ENCODE measurements around the gene RAP1GAP.

Gene RAP1GAP

GRCh38 chr1:21657456-21658190 is 11.5 kb downstream of the RAP1GAP start:
- Histone ChIP-seq H3K27me3 (replicated peaks; ENCODE audit: insufficient read depth, low read length) (peaks cover 69% of the 10 kb centered on the region), H3K79me2 (ENCODE audit: low read length) (no peaks in the 10 kb centered on the region), H3K9ac (ENCODE audit: low read length) (no peak overlapping the region), H3K4me2 (ENCODE audit: low read depth, low read length) (no peak overlapping the region), H3K36me3 (replicated peaks; ENCODE audit: insufficient read depth, low read length) (no peaks in the 10 kb centered on the region), H3K9me2 (replicated peaks; ENCODE audit: insufficient read depth, low read length) (no peaks in the 10 kb centered on the region), H3K4me3 (ENCODE audit: low read length) (no peak overlapping the region), H3F3A (ENCODE audit: insufficient read depth, low read length) (no peaks in the 10 kb centered on the region), H3K9me3 (replicated peaks; ENCODE audit: insufficient read depth, low read length) (no peaks in the 10 kb centered on the region), H2AFZ (ENCODE audit: low read length) (no peak overlapping the region), H3K27ac (ENCODE audit: low read length) (no peak overlapping the region), H4K20me1 (ENCODE audit: insufficient read depth, low read length) (no peaks in the 10 kb centered on the region), H3K4me1 (ENCODE audit: low read length) (no peaks in the 10 kb centered on the region)
- TF ChIP-seq EZH2 (optimal IDR thresholded peaks at IDR 0.05; ENCODE audit: low read depth, low read length) (no peak), EZH2phosphoT487 (IDR thresholded peaks at IDR 0.05; ENCODE audit: low read length) (no peak)
- DNase-seq = no peak

- H3K4me2 ChIP-seq (ENCODE audit: low read depth, low read length) = no peak overlapping the region
- DNase-seq = no peak
Observed at GRCh38 chr1:21655748-21656147, 13.4 kb downstream of the RAP1GAP start.

GRCh38 chr1:21655259-21655658 is 13.9 kb downstream of the RAP1GAP start:
- Histone ChIP-seq H3K27me3 (replicated peaks; ENCODE audit: insufficient read depth, low read length) (peaks cover 69% of the 10 kb centered on the region), H3K4me1 (ENCODE audit: low read length) (no peaks in the 10 kb centered on the region), H3K9me2 (replicated peaks; ENCODE audit: insufficient read depth, low read length) (no peaks in the 10 kb centered on the region), H3K9me3 (replicated peaks; ENCODE audit: insufficient read depth, low read length) (no peaks in the 10 kb centered on the region), H3K79me2 (ENCODE audit: low read length) (no peaks in the 10 kb centered on the region), H3F3A (ENCODE audit: insufficient read depth, low read length) (no peaks in the 10 kb centered on the region), H3K27ac (ENCODE audit: low read length) (no peak overlapping the region), H3K36me3 (replicated peaks; ENCODE audit: insufficient read depth, low read length) (no peaks in the 10 kb centered on the region), H3K9ac (ENCODE audit: low read length) (no peak overlapping the region), H3K4me2 (ENCODE audit: low read depth, low read length) (no peak overlapping the region), H4K20me1 (ENCODE audit: insufficient read depth, low read length) (no peaks in the 10 kb centered on the region), H2AFZ (ENCODE audit: low read length) (no peak overlapping the region), H3K4me3 (ENCODE audit: low read length) (no peak overlapping the region)
- TF ChIP-seq EZH2phosphoT487 (IDR thresholded peaks at IDR 0.05; ENCODE audit: low read length) (no peak), EZH2 (optimal IDR thresholded peaks at IDR 0.05; ENCODE audit: low read depth, low read length) (no peak), CTCF (IDR thresholded peaks at IDR 0.05; ENCODE audit: low read length) (no peak)
- no peak for DNase-seq

More at GRCh38 chr1:21655748-21656147, 13.4 kb downstream of the RAP1GAP start:
- no peak overlapping the region for H3K4me3 ChIP-seq (ENCODE audit: low read length)
- no peak overlapping the region for H3K9ac ChIP-seq (ENCODE audit: low read length)
- H3K79me2 ChIP-seq (ENCODE audit: low read length) = no peaks in the 10 kb centered on the region
- H3K4me1 ChIP-seq (ENCODE audit: low read length) = no peaks in the 10 kb centered on the region
- no peaks in the 10 kb centered on the region for H3K36me3 ChIP-seq (replicated peaks; ENCODE audit: insufficient read depth, low read length)
- TF ChIP-seq CTCF (IDR thresholded peaks at IDR 0.05; ENCODE audit: low read length) (no peak), EZH2phosphoT487 (IDR thresholded peaks at IDR 0.05; ENCODE audit: low read length) (no peak), EZH2 (optimal IDR thresholded peaks at IDR 0.05; ENCODE audit: low read depth, low read length) (no peak)
- H4K20me1 ChIP-seq (ENCODE audit: insufficient read depth, low read length) = no peaks in the 10 kb centered on the region
- peaks cover 65% of the 10 kb centered on the region for H3K27me3 ChIP-seq (replicated peaks; ENCODE audit: insufficient read depth, low read length)
- no peaks in the 10 kb centered on the region for H3K9me2 ChIP-seq (replicated peaks; ENCODE audit: insufficient read depth, low read length)
- no peak overlapping the region for H3K27ac ChIP-seq (ENCODE audit: low read length)
- no peaks in the 10 kb centered on the region for H3K9me3 ChIP-seq (replicated peaks; ENCODE audit: insufficient read depth, low read length)
- no peak overlapping the region for H2AFZ ChIP-seq (ENCODE audit: low read length)
- no peaks in the 10 kb centered on the region for H3F3A ChIP-seq (ENCODE audit: insufficient read depth, low read length)

GRCh38 chr1:21654209-21654608 is 14.9 kb downstream of the RAP1GAP start:
- no peaks in the 10 kb centered on the region for H3K36me3 ChIP-seq (replicated peaks; ENCODE audit: insufficient read depth, low read length)
- H3F3A ChIP-seq (ENCODE audit: insufficient read depth, low read length) = no peaks in the 10 kb centered on the region
- no peak for TF ChIP-seq EZH2 (optimal IDR thresholded peaks at IDR 0.05; ENCODE audit: low read depth, low read length)
- TF ChIP-seq EZH2phosphoT487 (IDR thresholded peaks at IDR 0.05; ENCODE audit: low read length) = no peak
- TF ChIP-seq CTCF (IDR thresholded peaks at IDR 0.05; ENCODE audit: low read length) = no peak
- no peak for DNase-seq
- no peak overlapping the region for H2AFZ ChIP-seq (ENCODE audit: low read length)
- H3K4me1 ChIP-seq (ENCODE audit: low read length) = no peaks in the 10 kb centered on the region
- no peak overlapping the region for H3K4me3 ChIP-seq (ENCODE audit: low read length)
- no peaks in the 10 kb centered on the region for H3K79me2 ChIP-seq (ENCODE audit: low read length)
- no peaks in the 10 kb centered on the region for H4K20me1 ChIP-seq (ENCODE audit: insufficient read depth, low read length)
- no peak overlapping the region for H3K9ac ChIP-seq (ENCODE audit: low read length)
- no peak overlapping the region for H3K4me2 ChIP-seq (ENCODE audit: low read depth, low read length)
- no peaks in the 10 kb centered on the region for H3K9me3 ChIP-seq (replicated peaks; ENCODE audit: insufficient read depth, low read length)
- no peak overlapping the region for H3K27ac ChIP-seq (ENCODE audit: low read length)
- peaks cover 72% of the 10 kb centered on the region for H3K27me3 ChIP-seq (replicated peaks; ENCODE audit: insufficient read depth, low read length)
- no peaks in the 10 kb centered on the region for H3K9me2 ChIP-seq (replicated peaks; ENCODE audit: insufficient read depth, low read length)

Data from MM.1S (cell line).